ENCODE data around the gene CAPN11.

The CAPN11 gene

GRCh38 chr6:44201638-44202303, 43.2 kb downstream of the CAPN11 start:
- no peaks in the 10 kb centered on the region for H3K27me3 ChIP-seq (ENCODE audit: insufficient read depth, insufficient read length)
- H3K36me3 ChIP-seq (ENCODE audit: insufficient read depth, insufficient read length, low read length): no peaks in the 10 kb centered on the region
- DNase-seq (ENCODE audit: low read depth, low spot score): no peak
- peak overlapping the region; percentile 61 for H3K9ac ChIP-seq (ENCODE audit: insufficient read length, low read depth)
- peaks cover 17% of the 10 kb centered on the region for H3K4me1 ChIP-seq (ENCODE audit: insufficient read depth, insufficient read length)
- H3K9me3 ChIP-seq (ENCODE audit: insufficient read depth, low read length): no peaks in the 10 kb centered on the region
- H3K4me3 ChIP-seq (ENCODE audit: insufficient read length, low read depth): no peak overlapping the region
- TF ChIP-seq SUZ12 (IDR thresholded peaks at IDR 0.05; ENCODE audit: extremely low read depth, insufficient read depth, insufficient read length) (no peak), YY1 (IDR thresholded peaks at IDR 0.05; ENCODE audit: insufficient read depth, insufficient read length) (no peak), ZNF274 (IDR thresholded peaks at IDR 0.05; ENCODE audit: low read depth, low read length) (no peak)

GRCh38 chr6:44202332-44202971, 43.8 kb downstream of the CAPN11 start:
- Histone ChIP-seq H3K9me3 (ENCODE audit: insufficient read depth, low read length) (no peaks in the 10 kb centered on the region), H3K36me3 (ENCODE audit: insufficient read depth, insufficient read length, low read length) (no peaks in the 10 kb centered on the region), H3K4me3 (ENCODE audit: insufficient read length, low read depth) (peak overlapping the region; percentile 9), H3K27me3 (ENCODE audit: insufficient read depth, insufficient read length) (no peaks in the 10 kb centered on the region), H3K9ac (ENCODE audit: insufficient read length, low read depth) (peak overlapping the region; percentile 65), H3K4me1 (ENCODE audit: insufficient read depth, insufficient read length) (peaks cover 17% of the 10 kb centered on the region)
- TF ChIP-seq SUZ12 (IDR thresholded peaks at IDR 0.05; ENCODE audit: extremely low read depth, insufficient read depth, insufficient read length) (no peak), YY1 (IDR thresholded peaks at IDR 0.05; ENCODE audit: insufficient read depth, insufficient read length) (no peak), ZNF274 (IDR thresholded peaks at IDR 0.05; ENCODE audit: low read depth, low read length) (no peak)
- DNase-seq (ENCODE audit: low read depth, low spot score): peak; percentile 70

- Histone ChIP-seq H3K27me3 (ENCODE audit: insufficient read depth, insufficient read length) (no peaks in the 10 kb centered on the region), H3K4me1 (ENCODE audit: insufficient read depth, insufficient read length) (peaks cover 17% of the 10 kb centered on the region), H3K36me3 (ENCODE audit: insufficient read depth, insufficient read length, low read length) (no peaks in the 10 kb centered on the region), H3K9ac (ENCODE audit: insufficient read length, low read depth) (peak overlapping the region; percentile 65), H3K4me3 (ENCODE audit: insufficient read length, low read depth) (peak overlapping the region; percentile 9), H3K9me3 (ENCODE audit: insufficient read depth, low read length) (no peaks in the 10 kb centered on the region)
- TF ChIP-seq SUZ12 (IDR thresholded peaks at IDR 0.05; ENCODE audit: extremely low read depth, insufficient read depth, insufficient read length) (no peak), YY1 (IDR thresholded peaks at IDR 0.05; ENCODE audit: insufficient read depth, insufficient read length) (no peak), ZNF274 (IDR thresholded peaks at IDR 0.05; ENCODE audit: low read depth, low read length) (no peak)
- no peak for DNase-seq (ENCODE audit: low read depth, low spot score)
Observed at GRCh38 chr6:44202972-44203750, 44.5 kb downstream of the CAPN11 start.

- Histone ChIP-seq H3K9ac (ENCODE audit: insufficient read length, low read depth) (no peak overlapping the region), H3K9me3 (ENCODE audit: insufficient read depth, low read length) (no peaks in the 10 kb centered on the region), H3K4me1 (ENCODE audit: insufficient read depth, insufficient read length) (peaks cover 17% of the 10 kb centered on the region), H3K36me3 (ENCODE audit: insufficient read depth, insufficient read length, low read length) (no peaks in the 10 kb centered on the region), H3K27me3 (ENCODE audit: insufficient read depth, insufficient read length) (no peaks in the 10 kb centered on the region), H3K4me3 (ENCODE audit: insufficient read length, low read depth) (no peak overlapping the region)
- no peak for DNase-seq (ENCODE audit: low read depth, low spot score)
- no peak for TF ChIP-seq ZNF274 (IDR thresholded peaks at IDR 0.05; ENCODE audit: low read depth, low read length)
- no peak for TF ChIP-seq SUZ12 (IDR thresholded peaks at IDR 0.05; ENCODE audit: extremely low read depth, insufficient read depth, insufficient read length)
- no peak for TF ChIP-seq YY1 (IDR thresholded peaks at IDR 0.05; ENCODE audit: insufficient read depth, insufficient read length)
Observed at GRCh38 chr6:44203955-44204354, 45.3 kb downstream of the CAPN11 start.

- Histone ChIP-seq H3K36me3 (ENCODE audit: insufficient read depth, insufficient read length, low read length) (no peaks in the 10 kb centered on the region), H3K9ac (ENCODE audit: insufficient read length, low read depth) (no peak overlapping the region), H3K27me3 (ENCODE audit: insufficient read depth, insufficient read length) (no peaks in the 10 kb centered on the region), H3K4me3 (ENCODE audit: insufficient read length, low read depth) (no peak overlapping the region), H3K4me1 (ENCODE audit: insufficient read depth, insufficient read length) (no peaks in the 10 kb centered on the region), H3K9me3 (ENCODE audit: insufficient read depth, low read length) (no peaks in the 10 kb centered on the region)
- TF ChIP-seq YY1 (IDR thresholded peaks at IDR 0.05; ENCODE audit: insufficient read depth, insufficient read length): no peak
- TF ChIP-seq ZNF274 (IDR thresholded peaks at IDR 0.05; ENCODE audit: low read depth, low read length): no peak
- no peak for TF ChIP-seq SUZ12 (IDR thresholded peaks at IDR 0.05; ENCODE audit: extremely low read depth, insufficient read depth, insufficient read length)
- no peak for DNase-seq (ENCODE audit: low read depth, low spot score)
Observed at GRCh38 chr6:44207966-44208365, 49.3 kb downstream of the CAPN11 start.

- DNase-seq (ENCODE audit: low read depth, low spot score): no peak
- Histone ChIP-seq H3K27me3 (ENCODE audit: insufficient read depth, insufficient read length) (no peaks in the 10 kb centered on the region), H3K9ac (ENCODE audit: insufficient read length, low read depth) (no peak overlapping the region), H3K36me3 (ENCODE audit: insufficient read depth, insufficient read length, low read length) (no peaks in the 10 kb centered on the region), H3K4me1 (ENCODE audit: insufficient read depth, insufficient read length) (peaks cover 3% of the 10 kb centered on the region), H3K4me3 (ENCODE audit: insufficient read length, low read depth) (no peak overlapping the region), H3K9me3 (ENCODE audit: insufficient read depth, low read length) (no peaks in the 10 kb centered on the region)
- TF ChIP-seq ZNF274 (IDR thresholded peaks at IDR 0.05; ENCODE audit: low read depth, low read length): no peak
- TF ChIP-seq YY1 (IDR thresholded peaks at IDR 0.05; ENCODE audit: insufficient read depth, insufficient read length): no peak
- TF ChIP-seq SUZ12 (IDR thresholded peaks at IDR 0.05; ENCODE audit: extremely low read depth, insufficient read depth, insufficient read length): no peak
Observed at GRCh38 chr6:44211284-44211683, 52.7 kb downstream of the CAPN11 start.

- H3K4me3 ChIP-seq (ENCODE audit: insufficient read length, low read depth): no peak overlapping the region
- no peak for DNase-seq (ENCODE audit: low read depth, low spot score)
- H3K9ac ChIP-seq (ENCODE audit: insufficient read length, low read depth): no peak overlapping the region
- H3K9me3 ChIP-seq (ENCODE audit: insufficient read depth, low read length): no peaks in the 10 kb centered on the region
- H3K27me3 ChIP-seq (ENCODE audit: insufficient read depth, insufficient read length): no peaks in the 10 kb centered on the region
- peaks cover 11% of the 10 kb centered on the region for H3K4me1 ChIP-seq (ENCODE audit: insufficient read depth, insufficient read length)
- TF ChIP-seq YY1 (IDR thresholded peaks at IDR 0.05; ENCODE audit: insufficient read depth, insufficient read length): no peak
- no peak for TF ChIP-seq ZNF274 (IDR thresholded peaks at IDR 0.05; ENCODE audit: low read depth, low read length)
- TF ChIP-seq SUZ12 (IDR thresholded peaks at IDR 0.05; ENCODE audit: extremely low read depth, insufficient read depth, insufficient read length): no peak
- no peaks in the 10 kb centered on the region for H3K36me3 ChIP-seq (ENCODE audit: insufficient read depth, insufficient read length, low read length)
Observed at GRCh38 chr6:44214307-44214706, 55.7 kb downstream of the CAPN11 start.
